PFSK-1 (cell line): Measurements from ENCODE around the gene PLEKHB1.

ENCODE experiments used
- FOXP2 ChIP-seq: optimal IDR thresholded peaks from 2 replicates; pipeline ENCODE3; 2011; ENCODE audit warnings: borderline replicate concordance, control low read depth, inconsistent platforms; ENCODE audit not compliant: insufficient read depth; ENCODE audit errors: extremely low read length, extremely low read depth
- POLR2AphosphoS5 ChIP-seq: IDR thresholded peaks from 2 replicates; pipeline ENCODE4 v1.6.1; 2012; ENCODE audit warnings: low read depth, mild to moderate bottlenecking, control low read depth, low read length, moderate library complexity
- REST ChIP-seq, 2 experiments: IDR thresholded peaks; 2 replicates each; pipeline versions ENCODE4 v1.6.1 to v1.8.0; 2011 to 2012; ENCODE audit warnings: low read depth in 2 of 2, low read length in 2 of 2, control low read depth in 1 of 2, inconsistent platforms in 1 of 2, mild to moderate bottlenecking in 1 of 2, moderate library complexity in 1 of 2; ENCODE audit not compliant: insufficient read depth in 1 of 2
- SIN3A ChIP-seq: IDR thresholded peaks from 2 replicates; pipeline ENCODE4 v1.6.1; 2012; ENCODE audit warnings: mild to moderate bottlenecking, low read length, moderate library complexity, borderline replicate concordance; ENCODE audit not compliant: insufficient read depth
- TAF1 ChIP-seq: IDR thresholded peaks from 2 replicates; pipeline ENCODE4 v1.6.1; 2012; ENCODE audit warnings: low read length, control low read depth, borderline replicate concordance; ENCODE audit not compliant: insufficient read depth

Gene PLEKHB1

GRCh38 chr11:73662445-73663157 is 16.2 kb downstream of the PLEKHB1 start:
- TF ChIP-seq SIN3A = no peak
- TF ChIP-seq TAF1 = no peak
- TF ChIP-seq REST (IDR thresholded peaks at IDR 0.05; ENCODE audit: insufficient read depth in 1 of 2, low read depth in 2 of 2, low read length in 2 of 2) = no peak
- TF ChIP-seq POLR2AphosphoS5 = no peak

GRCh38 chr11:73663604-73664495 is 17.5 kb downstream of the PLEKHB1 start:
- TF ChIP-seq SIN3A (no peak), POLR2AphosphoS5 (no peak), FOXP2 (no peak), TAF1 (no peak), REST (IDR thresholded peaks at IDR 0.05; ENCODE audit: insufficient read depth in 1 of 2, low read depth in 2 of 2, low read length in 2 of 2) (no peak)

GRCh38 chr11:73664877-73665276 is 18.5 kb downstream of the PLEKHB1 start:
- TF ChIP-seq TAF1 (no peak), FOXP2 (no peak), REST (IDR thresholded peaks at IDR 0.05; ENCODE audit: insufficient read depth in 1 of 2, low read depth in 2 of 2, low read length in 2 of 2) (no peak), SIN3A (no peak), POLR2AphosphoS5 (no peak)

GRCh38 chr11:73667891-73668290 is 21.5 kb downstream of the PLEKHB1 start:
- TF ChIP-seq FOXP2 (no peak), TAF1 (no peak), POLR2AphosphoS5 (no peak)

- TF ChIP-seq REST (IDR thresholded peaks at IDR 0.05; ENCODE audit: insufficient read depth in 1 of 2, low read depth in 2 of 2, low read length in 2 of 2) (no peak), FOXP2 (no peak), SIN3A (no peak), POLR2AphosphoS5 (no peak), TAF1 (no peak)
These were observed 24.4 kb downstream of the PLEKHB1 start for GRCh38 chr11:73670808-73671207.
